HEK293 (cell line): ENCODE results near the gene IQCE.

Experiments used
- CTCF ChIA-PET: fragments of 350-600 bp; formaldehyde crosslinking; extraction: SDS; loops from one replicate; lab custom pipeline; 2021; ENCODE audit warnings: antibody characterized with exemption; lab: Yijun Ruan, JAX
- POLR2A ChIA-PET: fragments of 300-600 bp; formaldehyde crosslinking; extraction: SDS; loops from one replicate; lab custom pipeline; 2020; ENCODE audit warnings: antibody characterized with exemption, inconsistent platforms; lab: Yijun Ruan, JAX
- H3K27ac ChIP-seq: fragments of 200-500 bp; sonication (Bioruptor generic); 2 replicates; pipeline ENCODE4 v1.5.1; 2014; ENCODE audit warnings: low read depth, low read length, control low read depth, inconsistent platforms; ENCODE audit errors: extremely low read depth
- H3K36me3 ChIP-seq, 2 experiments: fragments of 200-500 bp in 1 of 2; sonication (Bioruptor generic) in 1 of 2; 1 replicate in 1 of 2; 2 replicates in 1 of 2; pipeline ENCODE4 v1.5.1; 2014 to 2017; ENCODE audit warnings: inconsistent platforms in 2 of 2, low read length in 2 of 2; ENCODE audit not compliant: control insufficient read depth in 2 of 2, insufficient read depth in 1 of 2
- H3K4me1 ChIP-seq: fragments of 200-500 bp; sonication (Bioruptor generic); 2 replicates; pipeline ENCODE4 v1.5.1; 2014; ENCODE audit warnings: mild to moderate bottlenecking, low read length, inconsistent platforms; ENCODE audit not compliant: control insufficient read depth, insufficient read depth
- H3K4me3 ChIP-seq: 2 replicates; pipeline ENCODE4 v1.5.1; 2011; ENCODE audit warnings: low read depth, mild to moderate bottlenecking, control low read depth, low read length, moderate library complexity
- H3K9me3 ChIP-seq: fragments of 200-500 bp; sonication (Bioruptor generic); 2 replicates; pipeline ENCODE4 v1.5.1; 2014; ENCODE audit warnings: low read depth, low read length, inconsistent platforms; ENCODE audit not compliant: control insufficient read depth, insufficient read depth
- FEZF1 ChIP-seq: fragments of 450-650 bp; formaldehyde crosslinking; IDR thresholded peaks from 2 replicates; pipeline ENCODE4 v1.5.1; 2016; ENCODE audit warnings: missing biosample characterization, missing genetic modification characterization
- IKZF3 ChIP-seq: fragments of 450-650 bp; IDR thresholded peaks from 2 replicates; pipeline ENCODE4 v1.5.0; 2018; ENCODE audit warnings: missing biosample characterization, mild to moderate bottlenecking, missing genetic modification characterization, moderate library complexity
- KLF1 ChIP-seq: fragments of 450-650 bp; formaldehyde crosslinking; IDR thresholded peaks from 2 replicates; pipeline ENCODE4 v1.5.1; 2016; ENCODE audit warnings: missing biosample characterization, missing genetic modification characterization
- KLF10 ChIP-seq: fragments of 450-650 bp; IDR thresholded peaks from 2 replicates; pipeline ENCODE4 v1.5.1; 2018; ENCODE audit warnings: missing biosample characterization, mild to moderate bottlenecking, missing genetic modification characterization
- REPIN1 ChIP-seq: fragments of 450-650 bp; formaldehyde crosslinking; IDR thresholded peaks from 2 replicates; pipeline ENCODE4 v1.5.1; 2017; ENCODE audit warnings: missing biosample characterization, missing genetic modification characterization, low read depth
- SCRT2 ChIP-seq: fragments of 450-650 bp; formaldehyde crosslinking; IDR thresholded peaks from 2 replicates; pipeline ENCODE4 v1.5.1; 2016; ENCODE audit warnings: missing biosample characterization, missing genetic modification characterization
- SP2 ChIP-seq: fragments of 450-650 bp; formaldehyde crosslinking; IDR thresholded peaks from 2 replicates; pipeline ENCODE4 v1.5.1; 2016; ENCODE audit warnings: missing biosample characterization, missing genetic modification characterization
- ZEB2 ChIP-seq: fragments of 450-650 bp; formaldehyde crosslinking; IDR thresholded peaks from 2 replicates; pipeline ENCODE4 v1.5.1; 2016; ENCODE audit warnings: missing biosample characterization, missing genetic modification characterization
- ZNF23 ChIP-seq: fragments of 450-650 bp; formaldehyde crosslinking; IDR thresholded peaks from 2 replicates; pipeline ENCODE4 v1.5.1; 2016; ENCODE audit warnings: missing biosample characterization, missing genetic modification characterization, borderline replicate concordance
- ZNF324 ChIP-seq: fragments of 450-650 bp; formaldehyde crosslinking; IDR thresholded peaks from 2 replicates; pipeline ENCODE4 v1.5.1; 2016; ENCODE audit warnings: missing biosample characterization, missing genetic modification characterization
- ZNF404 ChIP-seq: fragments of 450-650 bp; formaldehyde crosslinking; IDR thresholded peaks from 2 replicates; pipeline ENCODE4 v1.5.1; 2017; ENCODE audit warnings: missing biosample characterization, missing genetic modification characterization
- ZNF426 ChIP-seq: fragments of 450-650 bp; formaldehyde crosslinking; IDR thresholded peaks from 2 replicates; pipeline ENCODE4 v1.5.1; 2017; ENCODE audit warnings: missing biosample characterization, missing genetic modification characterization, mild to moderate bottlenecking, inconsistent platforms, moderate library complexity
- ZNF473 ChIP-seq: fragments of 450-650 bp; formaldehyde crosslinking; IDR thresholded peaks from 2 replicates; pipeline ENCODE4 v1.5.1; 2017; ENCODE audit warnings: missing biosample characterization, missing genetic modification characterization
- ZNF48 ChIP-seq: fragments of 450-650 bp; formaldehyde crosslinking; IDR thresholded peaks from 2 replicates; pipeline ENCODE4 v1.5.1; 2016; ENCODE audit warnings: missing biosample characterization, missing genetic modification characterization
- ZNF501 ChIP-seq: fragments of 450-650 bp; formaldehyde crosslinking; IDR thresholded peaks from 2 replicates; pipeline ENCODE4 v1.5.1; 2016; ENCODE audit warnings: missing biosample characterization, missing genetic modification characterization
- ZNF514 ChIP-seq: fragments of 450-650 bp; formaldehyde crosslinking; IDR thresholded peaks from 2 replicates; pipeline ENCODE4 v1.5.1; 2016; ENCODE audit warnings: missing biosample characterization, missing genetic modification characterization
- ZNF558 ChIP-seq: fragments of 450-650 bp; formaldehyde crosslinking; IDR thresholded peaks from 2 replicates; pipeline ENCODE4 v1.5.1; 2016; ENCODE audit warnings: missing biosample characterization, missing genetic modification characterization
- ZNF664 ChIP-seq: fragments of 450-650 bp; formaldehyde crosslinking; IDR thresholded peaks from 2 replicates; pipeline ENCODE4 v1.5.1; 2016; ENCODE audit warnings: missing biosample characterization, missing genetic modification characterization
- ZNF701 ChIP-seq: fragments of 450-650 bp; formaldehyde crosslinking; IDR thresholded peaks from 2 replicates; pipeline ENCODE4 v1.5.1; 2016; ENCODE audit warnings: missing biosample characterization, missing genetic modification characterization
- ZNF777 ChIP-seq: fragments of 450-650 bp; formaldehyde crosslinking; IDR thresholded peaks from 2 replicates; pipeline ENCODE4 v1.5.1; 2017; ENCODE audit warnings: missing biosample characterization, missing genetic modification characterization, borderline replicate concordance
- ZNF791 ChIP-seq: fragments of 450-650 bp; formaldehyde crosslinking; IDR thresholded peaks from 2 replicates; pipeline ENCODE4 v1.5.1; 2016; ENCODE audit warnings: missing biosample characterization, missing genetic modification characterization
- TF ChIP-seq, protein P1 (sequence below): fragments of 450-650 bp; formaldehyde crosslinking; IDR thresholded peaks from 2 replicates; pipeline ENCODE4 v1.5.1; 2016; ENCODE audit warnings: missing biosample characterization, missing genetic modification characterization
- TF ChIP-seq, protein P2 (sequence below): fragments of 450-650 bp; formaldehyde crosslinking; IDR thresholded peaks from 2 replicates; pipeline ENCODE4 v1.5.1; 2016; ENCODE audit warnings: missing biosample characterization, missing genetic modification characterization, borderline replicate concordance
- TF ChIP-seq, protein P3 (sequence below): fragments of 450-650 bp; IDR thresholded peaks from 2 replicates; pipeline ENCODE4 v1.5.1; 2018; ENCODE audit warnings: missing biosample characterization, mild to moderate bottlenecking, missing genetic modification characterization
- TF ChIP-seq, protein P4 (sequence below): fragments of 450-650 bp; formaldehyde crosslinking; IDR thresholded peaks from 2 replicates; pipeline ENCODE4 v1.5.1; 2017; ENCODE audit warnings: missing biosample characterization, missing genetic modification characterization
- TF ChIP-seq, protein P5 (sequence below): fragments of 450-650 bp; formaldehyde crosslinking; IDR thresholded peaks from 2 replicates; pipeline ENCODE4 v1.5.1; 2017; ENCODE audit warnings: missing biosample characterization, mild to moderate bottlenecking, missing genetic modification characterization, moderate library complexity

The IQCE gene, protein sequence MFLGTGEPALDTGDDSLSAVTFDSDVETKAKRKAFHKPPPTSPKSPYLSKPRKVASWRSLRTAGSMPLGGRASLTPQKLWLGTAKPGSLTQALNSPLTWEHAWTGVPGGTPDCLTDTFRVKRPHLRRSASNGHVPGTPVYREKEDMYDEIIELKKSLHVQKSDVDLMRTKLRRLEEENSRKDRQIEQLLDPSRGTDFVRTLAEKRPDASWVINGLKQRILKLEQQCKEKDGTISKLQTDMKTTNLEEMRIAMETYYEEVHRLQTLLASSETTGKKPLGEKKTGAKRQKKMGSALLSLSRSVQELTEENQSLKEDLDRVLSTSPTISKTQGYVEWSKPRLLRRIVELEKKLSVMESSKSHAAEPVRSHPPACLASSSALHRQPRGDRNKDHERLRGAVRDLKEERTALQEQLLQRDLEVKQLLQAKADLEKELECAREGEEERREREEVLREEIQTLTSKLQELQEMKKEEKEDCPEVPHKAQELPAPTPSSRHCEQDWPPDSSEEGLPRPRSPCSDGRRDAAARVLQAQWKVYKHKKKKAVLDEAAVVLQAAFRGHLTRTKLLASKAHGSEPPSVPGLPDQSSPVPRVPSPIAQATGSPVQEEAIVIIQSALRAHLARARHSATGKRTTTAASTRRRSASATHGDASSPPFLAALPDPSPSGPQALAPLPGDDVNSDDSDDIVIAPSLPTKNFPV

DNA sequence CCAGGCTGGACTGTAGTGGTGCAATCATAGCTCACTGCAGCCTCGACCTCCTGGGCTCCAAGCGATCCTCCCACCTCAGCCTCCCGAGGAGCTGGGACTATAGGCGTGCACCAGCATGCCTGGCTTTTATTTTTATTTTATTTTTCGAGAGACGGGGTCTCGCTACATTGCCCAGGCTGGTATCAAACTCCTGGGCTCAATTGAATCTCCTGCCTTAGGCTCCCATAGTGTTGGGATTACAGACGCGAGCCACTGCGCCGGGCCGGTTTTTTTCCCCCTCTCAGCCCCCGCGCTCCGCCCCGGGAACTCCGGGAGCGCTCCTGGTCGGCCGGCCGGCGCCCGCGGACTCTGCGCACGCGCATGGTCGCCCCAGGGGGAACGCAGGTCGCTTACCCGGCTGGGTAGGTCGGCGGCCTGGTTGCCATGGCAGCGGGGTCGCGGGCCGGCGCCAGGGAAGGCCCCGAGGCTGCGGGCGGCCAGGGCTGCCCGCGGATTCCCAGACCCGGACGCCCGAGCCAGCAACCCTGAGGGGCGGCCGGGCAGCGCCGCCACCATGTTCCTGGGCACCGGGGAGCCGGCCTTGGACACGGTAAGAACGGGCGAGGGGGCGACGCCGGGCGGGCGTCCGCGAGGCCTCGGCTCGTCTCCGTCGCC, at the start of gene IQCE:
Gene IQCE, plus strand, starts transcription at position 351 of the 654 bp plus-strand sequence. Its CDS starts 203 bp downstream, at position 554.
- Histone ChIP-seq H3K9me3 (no peaks in the 10 kb centered on the region), H3K4me3 (peak within 1 kb of the TSS; percentile 71), H3K36me3 (peaks cover 0 to 7% of the 10 kb centered on the region in 2 experiments; a peak in 1 of 3 replicates), H3K27ac (peak within 1 kb of the TSS; percentile 76; the same call in 1 of the 2 replicates), H3K4me1 (no peaks in the 10 kb centered on the region)
- ChIA-PET CTCF (interaction anchor here (0.6 kb wide), 1 partner anchor 87 kb away, joined by 3 read pairs; no protein-coding TSS in a partner anchor), POLR2A (no interaction called here)
- TF ChIP-seq KLF1 (tag by site-specific recombination) (no peak), ZNF426 (no peak), ZNF664 (tag by site-specific recombination) (no peak), SP2 (tag by site-specific recombination) (no peak), ZNF501 (0 out of 2 replicates have a peak, but pooled peaks have one; percentile 41), ZNF558 (tag by site-specific recombination) (no peak), ZNF514 (no peak), SCRT2 (no peak), ZNF777 (tag by site-specific recombination) (no peak), ZEB2 (tag by site-specific recombination) (peak; percentile 56; the same call in 1 of the 2 replicates), IKZF3 (tag by site-specific recombination) (0 out of 2 replicates have a peak, but pooled peaks have one; percentile 15), ZNF324 (tag by site-specific recombination) (no peak), ZNF791 (tag by site-specific recombination) (no peak), REPIN1 (tag by site-specific recombination) (no peak), ZNF404 (tag by site-specific recombination) (no peak), ZNF48 (tag by site-specific recombination) (no peak), KLF10 (tag by site-specific recombination) (0 out of 2 replicates have a peak, but pooled peaks have one; percentile 33), ZNF701 (tag by site-specific recombination) (no peak), ZNF473 (tag by site-specific recombination) (no peak), ZNF23 (tag by site-specific recombination) (no peak), FEZF1 (tag by site-specific recombination) (no peak)
- TF ChIP-seq, protein P1, sequence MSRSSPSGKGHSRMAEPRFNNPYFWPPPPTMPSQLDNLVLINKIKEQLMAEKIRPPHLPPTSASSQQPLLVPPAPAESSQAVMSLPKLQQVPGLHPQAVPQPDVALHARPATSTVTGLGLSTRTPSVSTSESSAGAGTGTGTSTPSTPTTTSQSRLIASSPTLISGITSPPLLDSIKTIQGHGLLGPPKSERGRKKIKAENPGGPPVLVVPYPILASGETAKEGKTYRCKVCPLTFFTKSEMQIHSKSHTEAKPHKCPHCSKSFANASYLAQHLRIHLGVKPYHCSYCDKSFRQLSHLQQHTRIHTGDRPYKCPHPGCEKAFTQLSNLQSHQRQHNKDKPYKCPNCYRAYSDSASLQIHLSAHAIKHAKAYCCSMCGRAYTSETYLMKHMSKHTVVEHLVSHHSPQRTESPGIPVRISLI (tag by site-specific recombination): peak; percentile 66; the same call in 1 of the 2 replicates
- TF ChIP-seq, protein P2, sequence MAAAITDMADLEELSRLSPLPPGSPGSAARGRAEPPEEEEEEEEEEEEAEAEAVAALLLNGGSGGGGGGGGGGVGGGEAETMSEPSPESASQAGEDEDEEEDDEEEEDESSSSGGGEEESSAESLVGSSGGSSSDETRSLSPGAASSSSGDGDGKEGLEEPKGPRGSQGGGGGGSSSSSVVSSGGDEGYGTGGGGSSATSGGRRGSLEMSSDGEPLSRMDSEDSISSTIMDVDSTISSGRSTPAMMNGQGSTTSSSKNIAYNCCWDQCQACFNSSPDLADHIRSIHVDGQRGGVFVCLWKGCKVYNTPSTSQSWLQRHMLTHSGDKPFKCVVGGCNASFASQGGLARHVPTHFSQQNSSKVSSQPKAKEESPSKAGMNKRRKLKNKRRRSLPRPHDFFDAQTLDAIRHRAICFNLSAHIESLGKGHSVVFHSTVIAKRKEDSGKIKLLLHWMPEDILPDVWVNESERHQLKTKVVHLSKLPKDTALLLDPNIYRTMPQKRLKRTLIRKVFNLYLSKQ: no peak
- TF ChIP-seq, protein P3, sequence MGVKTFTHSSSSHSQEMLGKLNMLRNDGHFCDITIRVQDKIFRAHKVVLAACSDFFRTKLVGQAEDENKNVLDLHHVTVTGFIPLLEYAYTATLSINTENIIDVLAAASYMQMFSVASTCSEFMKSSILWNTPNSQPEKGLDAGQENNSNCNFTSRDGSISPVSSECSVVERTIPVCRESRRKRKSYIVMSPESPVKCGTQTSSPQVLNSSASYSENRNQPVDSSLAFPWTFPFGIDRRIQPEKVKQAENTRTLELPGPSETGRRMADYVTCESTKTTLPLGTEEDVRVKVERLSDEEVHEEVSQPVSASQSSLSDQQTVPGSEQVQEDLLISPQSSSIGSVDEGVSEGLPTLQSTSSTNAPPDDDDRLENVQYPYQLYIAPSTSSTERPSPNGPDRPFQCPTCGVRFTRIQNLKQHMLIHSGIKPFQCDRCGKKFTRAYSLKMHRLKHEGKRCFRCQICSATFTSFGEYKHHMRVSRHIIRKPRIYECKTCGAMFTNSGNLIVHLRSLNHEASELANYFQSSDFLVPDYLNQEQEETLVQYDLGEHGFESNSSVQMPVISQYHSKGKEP (tag by site-specific recombination): no peak
- TF ChIP-seq, protein P4, sequence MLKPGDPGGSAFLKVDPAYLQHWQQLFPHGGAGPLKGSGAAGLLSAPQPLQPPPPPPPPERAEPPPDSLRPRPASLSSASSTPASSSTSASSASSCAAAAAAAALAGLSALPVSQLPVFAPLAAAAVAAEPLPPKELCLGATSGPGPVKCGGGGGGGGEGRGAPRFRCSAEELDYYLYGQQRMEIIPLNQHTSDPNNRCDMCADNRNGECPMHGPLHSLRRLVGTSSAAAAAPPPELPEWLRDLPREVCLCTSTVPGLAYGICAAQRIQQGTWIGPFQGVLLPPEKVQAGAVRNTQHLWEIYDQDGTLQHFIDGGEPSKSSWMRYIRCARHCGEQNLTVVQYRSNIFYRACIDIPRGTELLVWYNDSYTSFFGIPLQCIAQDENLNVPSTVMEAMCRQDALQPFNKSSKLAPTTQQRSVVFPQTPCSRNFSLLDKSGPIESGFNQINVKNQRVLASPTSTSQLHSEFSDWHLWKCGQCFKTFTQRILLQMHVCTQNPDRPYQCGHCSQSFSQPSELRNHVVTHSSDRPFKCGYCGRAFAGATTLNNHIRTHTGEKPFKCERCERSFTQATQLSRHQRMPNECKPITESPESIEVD (tag by site-specific recombination): no peak
- TF ChIP-seq, protein P5, sequence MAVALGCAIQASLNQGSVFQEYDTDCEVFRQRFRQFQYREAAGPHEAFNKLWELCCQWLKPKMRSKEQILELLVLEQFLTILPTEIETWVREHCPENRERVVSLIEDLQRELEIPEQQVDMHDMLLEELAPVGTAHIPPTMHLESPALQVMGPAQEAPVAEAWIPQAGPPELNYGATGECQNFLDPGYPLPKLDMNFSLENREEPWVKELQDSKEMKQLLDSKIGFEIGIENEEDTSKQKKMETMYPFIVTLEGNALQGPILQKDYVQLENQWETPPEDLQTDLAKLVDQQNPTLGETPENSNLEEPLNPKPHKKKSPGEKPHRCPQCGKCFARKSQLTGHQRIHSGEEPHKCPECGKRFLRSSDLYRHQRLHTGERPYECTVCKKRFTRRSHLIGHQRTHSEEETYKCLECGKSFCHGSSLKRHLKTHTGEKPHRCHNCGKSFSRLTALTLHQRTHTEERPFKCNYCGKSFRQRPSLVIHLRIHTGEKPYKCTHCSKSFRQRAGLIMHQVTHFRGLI (tag by site-specific recombination): no peak
